ENCODE measurements around the gene DPM2. TPM values are rescaled to one million over a fixed set of nuclear protein-coding genes. Genes with fewer than 3 reads are reported as not detected.

The DPM2 gene
- total and polyA plus RNA-seq, 2 experiments from 2014 or later, result 36.6 to 92.4 TPM

- no peak for TF ChIP-seq JUNB (IDR thresholded peaks at IDR 0.05; ENCODE audit: unreplicated experiment)
- TF ChIP-seq NANOG (IDR thresholded peaks at IDR 0.05; ENCODE audit: borderline replicate concordance), result no peak
- no peak for TF ChIP-seq ETS1 (IDR thresholded peaks at IDR 0.05)
- no peak for TF ChIP-seq EZH2 (IDR thresholded peaks at IDR 0.05; ENCODE audit: low read depth, unreplicated experiment)
- no peak for TF ChIP-seq ZNF114 (CRISPR knock-in tag; IDR thresholded peaks at IDR 0.05)
- TF ChIP-seq STAT1 (IDR thresholded peaks at IDR 0.05; ENCODE audit: unreplicated experiment), result no peak
- no peak for TF ChIP-seq CTCF (conservative IDR thresholded peaks at IDR 0.05; ENCODE audit: low read depth in 2 of 2)
Measured at GRCh38 chr9:127975376-127976315, 38.0 kb upstream of the DPM2 start (continued).

- Mint-ChIP-seq H3K9me3 (no peaks in the 10 kb centered on the region), H3K4me1 (peaks cover 80% of the 10 kb centered on the region), H3K27ac (0 out of 2 replicates have a peak overlapping the region, but pooled peaks have one; percentile 48), H3K36me3 (ENCODE audit: low read depth) (peaks cover 7% of the 10 kb centered on the region), H3K4me3 (no peak overlapping the region; the same call in 2 of the 3 replicates), H3K27me3 (ENCODE audit: insufficient read depth, low read depth, poor library complexity) (peaks cover 30% of the 10 kb centered on the region)
- Histone ChIP-seq H4K20me1 (replicated peaks; ENCODE audit: insufficient read depth) (peaks cover 36% of the 10 kb centered on the region), H3K27me3 (ENCODE audit: insufficient read depth) (no peaks in the 10 kb centered on the region), H3K79me2 (replicated peaks; ENCODE audit: insufficient read depth) (peaks cover 99% of the 10 kb centered on the region), H3K4me2 (no peak overlapping the region), H2AFZ (no peak overlapping the region), H3K4me3 (no peak overlapping the region), H3F3A (replicated peaks; ENCODE audit: low read depth) (peaks cover 8% of the 10 kb centered on the region), H3K4me1 (ENCODE audit: insufficient read depth) (peaks cover 56% of the 10 kb centered on the region), H3K9me2 (ENCODE audit: insufficient read depth) (no peaks in the 10 kb centered on the region), H3K27ac (ENCODE audit: low read depth) (0 out of 2 replicates have a peak overlapping the region, but pooled peaks have one; percentile 59), H3K36me3 (ENCODE audit: insufficient read depth) (no peaks in the 10 kb centered on the region)
- DNase-seq (ENCODE audit: low spot score) (no peak), ATAC-seq (peak; percentile 2; the same call in 2 of the 3 replicates)
- TF ChIP-seq EZH2 (IDR thresholded peaks at IDR 0.05; ENCODE audit: low read depth, unreplicated experiment), result no peak
- no peak for TF ChIP-seq CREB1 (CRISPR knock-in tag; IDR thresholded peaks at IDR 0.05; ENCODE audit: low read depth)
- TF ChIP-seq ZNF114 (CRISPR knock-in tag; IDR thresholded peaks at IDR 0.05), result no peak
- no peak for TF ChIP-seq ZNF331 (CRISPR knock-in tag; IDR thresholded peaks at IDR 0.05; ENCODE audit: low read depth)
- no peak for TF ChIP-seq POLR2AphosphoS5 (IDR thresholded peaks at IDR 0.05; ENCODE audit: low read depth)
- no peak for TF ChIP-seq JUNB (IDR thresholded peaks at IDR 0.05; ENCODE audit: unreplicated experiment)
- TF ChIP-seq EZH2phosphoT487 (IDR thresholded peaks at IDR 0.05; ENCODE audit: unreplicated experiment), result no peak
- no peak for TF ChIP-seq ETS1 (IDR thresholded peaks at IDR 0.05)
- TF ChIP-seq STAT1 (IDR thresholded peaks at IDR 0.05; ENCODE audit: unreplicated experiment), result no peak
- TF ChIP-seq ZNF462 (CRISPR knock-in tag; IDR thresholded peaks at IDR 0.05), result no peak
Measured at GRCh38 chr9:127974769-127975261, 37.2 kb upstream of the DPM2 start.
